C4-2B (cell line): ENCODE results near the gene NEO1.

Experiments
- H3K27ac ChIP-seq: fragments of 450-650 bp; 2 replicates; pipeline ENCODE4 v1.5.1; 2017
- CTCF ChIP-seq: fragments of 450-650 bp; conservative IDR thresholded peaks from 2 replicates; pipeline ENCODE4 v1.5.1; 2017; ENCODE audit warnings: mild to moderate bottlenecking
- ZFX ChIP-seq: fragments of 450-650 bp; IDR thresholded peaks from 2 replicates; pipeline ENCODE4 v1.6.1; 2017

NEO1 gene

DNA sequence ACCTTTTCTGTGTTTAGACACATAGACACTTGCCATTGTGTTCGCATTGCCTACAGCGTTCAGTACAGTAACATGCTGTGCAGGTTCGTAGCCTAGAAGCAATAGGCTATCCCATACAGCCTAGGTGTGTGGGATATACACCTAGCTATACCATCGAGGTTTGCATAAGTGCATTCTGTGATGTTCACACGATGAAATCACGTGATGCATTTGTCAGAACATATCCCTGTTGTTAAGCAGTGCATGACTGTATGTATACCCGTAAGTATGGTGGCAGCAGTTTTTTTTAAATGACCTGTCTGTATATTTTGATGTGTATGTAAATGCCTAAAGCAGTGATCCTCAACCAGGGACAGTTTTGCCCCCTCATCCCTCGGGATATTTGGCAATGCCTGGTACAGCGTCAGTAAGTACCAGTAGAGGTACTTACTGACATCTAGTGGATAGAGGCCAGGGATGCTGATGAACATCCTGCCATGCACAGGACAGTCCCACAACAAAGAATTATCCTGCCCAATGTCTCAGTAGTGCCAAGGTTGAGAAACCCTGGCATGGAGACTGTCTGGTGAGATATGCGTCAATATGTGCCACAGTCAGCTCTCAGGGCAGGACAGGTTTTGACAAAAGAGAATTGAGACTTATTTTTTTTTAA lies 187.4 kb downstream of the NEO1 start:
- TF ChIP-seq CTCF (peak; percentile 57), ZFX (no peak)
- H3K27ac ChIP-seq: no peak overlapping the region

- no peak overlapping the region for H3K27ac ChIP-seq
These were observed 188.7 kb downstream of the NEO1 start for GRCh38 chr15:73240866-73241499.

GRCh38 chr15:73244333-73244732 lies 192.1 kb downstream of the NEO1 start:
- no peak overlapping the region for H3K27ac ChIP-seq
- TF ChIP-seq ZFX: no peak
- peak; percentile 81 for TF ChIP-seq CTCF

More at GRCh38 chr15:73240866-73241499, 188.7 kb downstream of the NEO1 start:
- TF ChIP-seq CTCF: peak; percentile 92
- TF ChIP-seq ZFX: no peak

DNA sequence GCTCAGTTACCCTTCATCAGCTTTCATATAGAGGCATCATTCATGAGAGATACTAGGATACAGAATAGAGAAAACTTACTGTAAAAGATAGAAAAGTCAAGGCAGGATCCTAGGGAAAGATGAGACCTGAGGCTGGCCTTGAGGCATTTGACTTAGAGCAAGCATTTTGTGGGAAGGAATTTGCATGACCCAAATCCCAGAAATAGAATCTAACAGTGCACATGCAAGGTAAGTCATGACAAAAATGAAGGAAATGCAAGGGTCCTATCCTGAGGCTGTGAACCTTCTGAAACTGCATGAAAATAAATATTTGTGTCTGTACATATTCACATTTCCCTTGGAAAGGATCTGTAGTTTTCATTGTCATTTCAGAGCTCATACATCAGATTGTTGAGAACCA lies 194.2 kb downstream of the NEO1 start:
- TF ChIP-seq CTCF (no peak), ZFX (no peak)
- H3K27ac ChIP-seq: no peak overlapping the region

- no peak for TF ChIP-seq CTCF
- no peak overlapping the region for H3K27ac ChIP-seq
These were observed 194.6 kb downstream of the NEO1 start for GRCh38 chr15:73246898-73247297.

- H3K27ac ChIP-seq: no peak overlapping the region
- no peak for TF ChIP-seq CTCF
- no peak for TF ChIP-seq ZFX
These were observed 195.1 kb downstream of the NEO1 start for GRCh38 chr15:73247331-73247730.

DNA sequence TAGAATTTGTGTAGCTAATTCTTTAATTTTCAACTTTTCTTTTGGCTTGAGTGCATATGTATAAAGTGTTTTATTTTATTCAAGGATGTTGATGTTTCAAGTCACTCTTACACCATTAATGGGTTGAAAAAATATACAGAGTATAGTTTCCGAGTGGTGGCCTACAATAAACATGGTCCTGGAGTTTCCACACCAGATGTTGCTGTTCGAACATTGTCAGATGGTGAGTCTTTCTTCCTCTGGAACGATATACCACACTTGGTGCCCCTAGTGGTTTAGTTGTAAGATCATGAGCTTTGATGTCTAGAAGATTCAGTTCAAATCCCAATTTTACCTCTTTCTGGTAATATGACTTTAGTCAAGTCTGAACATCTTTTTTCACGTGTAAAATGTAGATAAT lies 197.2 kb downstream of the NEO1 start:
- TF ChIP-seq ZFX: no peak
- no peak; the same call in 1 of the 2 replicates for TF ChIP-seq CTCF
- H3K27ac ChIP-seq: no peak overlapping the region
